Measurements from ENCODE around the gene SLC10A3.

Gene SLC10A3

GRCh38 chrX:154444755-154445246 lies 45.6 kb downstream of the SLC10A3 start:
- DNase-seq (ENCODE audit: extremely low spot score, insufficient read length, low read depth) = no peak
- peak; percentile 9 for FAIRE-seq

- peak; percentile 82 for FAIRE-seq
- peak; percentile 69 for DNase-seq (ENCODE audit: extremely low spot score, insufficient read length, low read depth)
Measured at GRCh38 chrX:154443992-154444754, 46.3 kb downstream of the SLC10A3 start, which contains the start of gene FAM50A. TSS of gene FAM50A (plus strand) at chrX:154444141. CDS start at chrX:154444236, 95 bp downstream.

GRCh38 chrX:154443479-154443910 lies 46.9 kb downstream of the SLC10A3 start:
- DNase-seq (ENCODE audit: extremely low spot score, insufficient read length, low read depth) (no peak), FAIRE-seq (no peak)

- FAIRE-seq = no peak
- no peak for DNase-seq (ENCODE audit: extremely low spot score, insufficient read length, low read depth)
Measured at GRCh38 chrX:154441984-154442707, 48.3 kb downstream of the SLC10A3 start.

GRCh38 chrX:154441564-154441963 lies 48.9 kb downstream of the SLC10A3 start:
- FAIRE-seq (no peak), DNase-seq (ENCODE audit: extremely low spot score, insufficient read length, low read depth) (no peak)

- no peak for DNase-seq (ENCODE audit: extremely low spot score, insufficient read length, low read depth)
- FAIRE-seq = no peak
Measured at GRCh38 chrX:154440623-154441357, 49.6 kb downstream of the SLC10A3 start.

GRCh38 chrX:154439841-154440240 lies 50.6 kb downstream of the SLC10A3 start:
- DNase-seq (ENCODE audit: extremely low spot score, insufficient read length, low read depth) (no peak), FAIRE-seq (no peak)

GRCh38 chrX:154437971-154438893 lies 52.2 kb downstream of the SLC10A3 start:
- no peak for FAIRE-seq

More at GRCh38 chrX:154437971-154438893, 52.2 kb downstream of the SLC10A3 start:
- no peak for DNase-seq (ENCODE audit: extremely low spot score, insufficient read length, low read depth)
